B cell (primary cell): ENCODE data around the gene XRCC4.

Experiments used
- EZH2 ChIP-seq: IDR thresholded peaks from 2 replicates; pipeline ENCODE4 v1.6.1; 2012; ENCODE audit warnings: borderline replicate concordance, low read depth, mild to moderate bottlenecking, moderate library complexity, low read length; ENCODE audit not compliant: insufficient read depth, poor library complexity, severe bottlenecking
- TF ChIP-seq, protein P1 (sequence below): fragments of 200-600 bp; IDR thresholded peaks from one replicate; pipeline ENCODE4 v1.8.0; 2022; ENCODE audit warnings: antibody characterized with exemption, mild to moderate bottlenecking

GRCh38 chr5:83179966-83180365 lies 102.6 kb downstream of the XRCC4 start:
- TF ChIP-seq, protein P1, sequence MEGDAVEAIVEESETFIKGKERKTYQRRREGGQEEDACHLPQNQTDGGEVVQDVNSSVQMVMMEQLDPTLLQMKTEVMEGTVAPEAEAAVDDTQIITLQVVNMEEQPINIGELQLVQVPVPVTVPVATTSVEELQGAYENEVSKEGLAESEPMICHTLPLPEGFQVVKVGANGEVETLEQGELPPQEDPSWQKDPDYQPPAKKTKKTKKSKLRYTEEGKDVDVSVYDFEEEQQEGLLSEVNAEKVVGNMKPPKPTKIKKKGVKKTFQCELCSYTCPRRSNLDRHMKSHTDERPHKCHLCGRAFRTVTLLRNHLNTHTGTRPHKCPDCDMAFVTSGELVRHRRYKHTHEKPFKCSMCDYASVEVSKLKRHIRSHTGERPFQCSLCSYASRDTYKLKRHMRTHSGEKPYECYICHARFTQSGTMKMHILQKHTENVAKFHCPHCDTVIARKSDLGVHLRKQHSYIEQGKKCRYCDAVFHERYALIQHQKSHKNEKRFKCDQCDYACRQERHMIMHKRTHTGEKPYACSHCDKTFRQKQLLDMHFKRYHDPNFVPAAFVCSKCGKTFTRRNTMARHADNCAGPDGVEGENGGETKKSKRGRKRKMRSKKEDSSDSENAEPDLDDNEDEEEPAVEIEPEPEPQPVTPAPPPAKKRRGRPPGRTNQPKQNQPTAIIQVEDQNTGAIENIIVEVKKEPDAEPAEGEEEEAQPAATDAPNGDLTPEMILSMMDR = no peak
- no peak for TF ChIP-seq EZH2
